H1 (cell line): Measurements from ENCODE around the gene FGF21. TPM values are rescaled to one million over a fixed set of nuclear protein-coding genes. Genes with fewer than 3 reads are reported as not detected.

ENCODE experiments used
- CTCF ChIA-PET: fragments of 300-600 bp; sonication (Branson Sonifier 250); formaldehyde crosslinking; loops from one replicate; lab custom pipeline; 2021; ENCODE audit not compliant: partially characterized antibody; lab: Charles Lee
- POLR2A ChIA-PET: fragments of 300-600 bp; sonication (Branson Sonifier 250); formaldehyde crosslinking; loops from one replicate; lab custom pipeline; 2021; ENCODE audit warnings: inconsistent platforms; ENCODE audit not compliant: partially characterized antibody; lab: Charles Lee
- DNase-seq, 2 experiments: peaks; one replicate each; pipeline versions ENCODE4 v3.0.0 to v3.0.0-alpha.2; 2010 to 2022; ENCODE audit warnings: low spot score in 2 of 2, low read depth in 1 of 2, mixed read lengths in 1 of 2
- FAIRE-seq: peaks from 2 replicates; lab custom pipeline; 2011; peaks lifted over from hg19 to GRCh38; lab: Jason Lieb, UNC
- H2AFZ ChIP-seq: 2 replicates; pipeline ENCODE4 v1.8.1; 2012; ENCODE audit warnings: low read length, inconsistent platforms
- H2AK5ac ChIP-seq: 2 replicates; pipeline ENCODE4 v1.6.1; 2013; ENCODE audit warnings: low read depth, low read length
- H2BK120ac ChIP-seq: replicated peaks from 2 replicates; pipeline ENCODE3; 2013; ENCODE audit warnings: low read depth, low read length, inconsistent platforms
- H2BK12ac ChIP-seq: 2 replicates; pipeline ENCODE4 v1.6.1; 2013; ENCODE audit warnings: low read depth, low read length
- H2BK15ac ChIP-seq: 2 replicates; pipeline ENCODE4 v1.6.1; 2013; ENCODE audit warnings: low read length
- H2BK20ac ChIP-seq: 2 replicates; pipeline ENCODE4 v1.6.1; 2013; ENCODE audit warnings: low read length
- H2BK5ac ChIP-seq: 2 replicates; pipeline ENCODE4 v1.6.1; 2013; ENCODE audit warnings: low read depth, low read length
- H3K14ac ChIP-seq: 2 replicates; pipeline ENCODE4 v1.6.1; 2013; ENCODE audit warnings: inconsistent platforms; ENCODE audit not compliant: insufficient read length
- H3K18ac ChIP-seq: 2 replicates; pipeline ENCODE4 v1.6.1; 2013; ENCODE audit warnings: low read length; ENCODE audit errors: extremely low read depth
- H3K23ac ChIP-seq: 2 replicates; pipeline ENCODE4 v1.6.1; 2013; ENCODE audit warnings: inconsistent platforms; ENCODE audit not compliant: insufficient read length
- H3K23me2 ChIP-seq: 2 replicates; pipeline ENCODE4 v1.6.1; 2013; ENCODE audit warnings: low read depth, low read length
- H3K27ac ChIP-seq: 2 replicates; pipeline ENCODE4 v1.6.1; 2011; ENCODE audit warnings: low read depth, low read length, inconsistent platforms
- H3K27me3 ChIP-seq, 4 experiments: replicated peaks in 1 of 4; 1 replicate in 1 of 4; 2 replicates in 3 of 4; pipeline versions ENCODE4 v1.6.1 to v1.8.1; 2011 to 2013; ENCODE audit warnings: low read length in 3 of 4, mild to moderate bottlenecking in 3 of 4, inconsistent platforms in 2 of 4, mixed read lengths in 2 of 4, moderate library complexity in 1 of 4; ENCODE audit not compliant: control insufficient read depth in 3 of 4, insufficient read depth in 3 of 4; ENCODE audit errors: extremely low read depth in 1 of 4
- H3K36me3 ChIP-seq, 4 experiments: 2 replicates each; pipeline versions ENCODE4 v1.6.1 to v1.8.1; 2011 to 2013; ENCODE audit warnings: mild to moderate bottlenecking in 4 of 4, low read length in 3 of 4, moderate library complexity in 2 of 4, control low read depth in 1 of 4, inconsistent platforms in 1 of 4; ENCODE audit not compliant: insufficient read depth in 4 of 4, control insufficient read depth in 2 of 4
- H3K4ac ChIP-seq: replicated peaks from 2 replicates; pipeline ENCODE3; 2013; ENCODE audit warnings: low read length, low read depth, mixed read lengths, inconsistent platforms; ENCODE audit not compliant: insufficient read length
- H3K4me1 ChIP-seq, 4 experiments: replicated peaks in 1 of 4; 1 replicate in 1 of 4; 2 replicates in 3 of 4; pipeline versions ENCODE4 v1.6.1 to v1.8.1; 2011 to 2013; ENCODE audit warnings: low read length in 3 of 4, inconsistent platforms in 2 of 4, mixed read lengths in 1 of 4; ENCODE audit not compliant: insufficient read depth in 4 of 4, control insufficient read depth in 3 of 4
- H3K4me2 ChIP-seq, 2 experiments: 2 replicates each; pipeline versions ENCODE4 v1.6.1 to v1.8.1; 2011 to 2013; ENCODE audit warnings: low read depth in 2 of 2, low read length in 2 of 2, control low read depth in 1 of 2, inconsistent platforms in 1 of 2, mild to moderate bottlenecking in 1 of 2; ENCODE audit not compliant: insufficient read depth in 1 of 2
- H3K4me3 ChIP-seq, 4 experiments: fragments of 200-600, 300-600 bp in 1 of 4; sonication (generic), shearing (Covaris generic), sonication (Bioruptor Twin) in 1 of 4; 2 replicates each; pipeline versions ENCODE4 v1.5.1 to v1.8.1; 2011 to 2016; ENCODE audit warnings: low read length in 4 of 4, low read depth in 3 of 4, control low read depth in 2 of 4, inconsistent platforms in 2 of 4, mild to moderate bottlenecking in 2 of 4, mixed read lengths in 1 of 4, moderate library complexity in 1 of 4; ENCODE audit not compliant: insufficient read depth in 2 of 4; ENCODE audit errors: extremely low read depth in 1 of 4
- H3K56ac ChIP-seq: replicated peaks from 2 replicates; pipeline ENCODE3; 2013; ENCODE audit warnings: low read depth, mild to moderate bottlenecking, mixed read lengths, low read length, inconsistent platforms; ENCODE audit not compliant: insufficient read length
- H3K79me1 ChIP-seq: 2 replicates; pipeline ENCODE4 v1.6.1; 2013; ENCODE audit warnings: low read depth, low read length, control low read depth
- H3K79me2 ChIP-seq, 2 experiments: 2 replicates each; pipeline versions ENCODE4 v1.6.1 to v1.8.1; 2012 to 2013; ENCODE audit warnings: low read length in 2 of 2, mild to moderate bottlenecking in 2 of 2, inconsistent platforms in 1 of 2; ENCODE audit not compliant: insufficient read depth in 2 of 2, control insufficient read depth in 1 of 2
- H3K9ac ChIP-seq, 4 experiments: replicated peaks in 1 of 4; 1 replicate in 1 of 4; 2 replicates in 3 of 4; pipeline versions ENCODE4 v1.6.1 to v1.8.1; 2011 to 2013; ENCODE audit warnings: low read depth in 3 of 4, low read length in 3 of 4, control low read depth in 2 of 4, mild to moderate bottlenecking in 2 of 4, moderate library complexity in 2 of 4, inconsistent platforms in 1 of 4; ENCODE audit errors: extremely low read depth in 1 of 4
- H3K9me3 ChIP-seq, 2 experiments: 2 replicates each; pipeline versions ENCODE4 v1.6.1 to v1.8.1; 2012 to 2013; ENCODE audit warnings: mild to moderate bottlenecking in 2 of 2, moderate library complexity in 2 of 2, control low read depth in 1 of 2, inconsistent platforms in 1 of 2, low read depth in 1 of 2, low read length in 1 of 2, mixed read lengths in 1 of 2; ENCODE audit not compliant: insufficient read depth in 2 of 2
- H4K20me1 ChIP-seq, 2 experiments: replicated peaks in 1 of 2; 2 replicates each; pipeline versions ENCODE3 to v1.8.1; 2011 to 2013; ENCODE audit warnings: inconsistent platforms in 2 of 2, low read length in 2 of 2, mild to moderate bottlenecking in 1 of 2; ENCODE audit not compliant: insufficient read depth in 2 of 2, control insufficient read depth in 1 of 2
- H4K5ac ChIP-seq: 2 replicates; pipeline ENCODE4 v1.6.1; 2013; ENCODE audit warnings: low read length, low read depth, mixed read lengths, inconsistent platforms; ENCODE audit not compliant: insufficient read length
- H4K8ac ChIP-seq: 2 replicates; pipeline ENCODE4 v1.8.0; 2013; ENCODE audit warnings: mild to moderate bottlenecking, moderate library complexity, low read length, inconsistent platforms; ENCODE audit not compliant: insufficient read depth; ENCODE audit errors: extremely low read depth
- H4K91ac ChIP-seq: replicated peaks from 2 replicates; pipeline ENCODE3; 2013; ENCODE audit warnings: low read length, mixed read lengths, inconsistent platforms; ENCODE audit not compliant: insufficient read length
- BACH1 ChIP-seq: IDR thresholded peaks from 2 replicates; pipeline ENCODE4 v1.6.1; 2012; ENCODE audit warnings: low read length, improper control_type of control experiment
- BCL11A ChIP-seq, 2 experiments: IDR thresholded peaks; one replicate each; pipeline ENCODE4 v1.6.1; 2011; ENCODE audit warnings: low read depth in 2 of 2, low read length in 2 of 2, mild to moderate bottlenecking in 2 of 2
- BRCA1 ChIP-seq: IDR thresholded peaks from 2 replicates; pipeline ENCODE4 v1.6.1; 2012; ENCODE audit warnings: low read depth, low read length, improper control_type of control experiment
- CEBPB ChIP-seq: IDR thresholded peaks from 2 replicates; pipeline ENCODE4 v1.6.1; 2012; ENCODE audit warnings: low read depth, low read length
- CHD1 ChIP-seq: IDR thresholded peaks from 2 replicates; pipeline ENCODE4 v1.6.1; 2012; ENCODE audit warnings: low read depth, low read length, improper control_type of control experiment
- EZH2 ChIP-seq: fragments of 200-600 bp; sonication (generic); IDR thresholded peaks from 2 replicates; pipeline ENCODE4 v1.7.1; 2012; ENCODE audit warnings: low read depth, mild to moderate bottlenecking, moderate library complexity, low read length, inconsistent platforms; ENCODE audit not compliant: severe bottlenecking
- PHF8 ChIP-seq: fragments of 200-600 bp; sonication (generic); conservative IDR thresholded peaks from 2 replicates; pipeline ENCODE4 v1.7.1; 2012; ENCODE audit warnings: low read depth, mild to moderate bottlenecking, inconsistent platforms, low read length, moderate library complexity
- POLR2AphosphoS5 ChIP-seq: IDR thresholded peaks from 2 replicates; pipeline ENCODE4 v1.6.1; 2011; ENCODE audit warnings: low read depth, low read length
- RAD21 ChIP-seq, 2 experiments: IDR thresholded peaks in 1 of 2; conservative IDR thresholded peaks in 1 of 2; 2 replicates each; pipeline ENCODE4 v1.6.1; 2011; ENCODE audit warnings: low read depth in 2 of 2, low read length in 2 of 2, improper control_type of control experiment in 1 of 2, inconsistent platforms in 1 of 2, mild to moderate bottlenecking in 1 of 2, moderate library complexity in 1 of 2
- RXRA ChIP-seq: IDR thresholded peaks from 2 replicates; pipeline ENCODE4 v1.6.1; 2011; ENCODE audit warnings: low read depth, mild to moderate bottlenecking, low read length, moderate library complexity; ENCODE audit not compliant: insufficient read depth
- SAP30 ChIP-seq: fragments of 300-600 bp; sonication (generic); IDR thresholded peaks from 2 replicates; pipeline ENCODE4 v1.7.1; 2012; ENCODE audit warnings: low read length, moderate library complexity, mild to moderate bottlenecking, inconsistent platforms; ENCODE audit not compliant: insufficient read depth, insufficient replicate concordance
- SP1 ChIP-seq: IDR thresholded peaks from 2 replicates; pipeline ENCODE4 v1.6.1; 2011; ENCODE audit warnings: low read depth, low read length
- WGBS, 2 experiments: shearing (Covaris generic) in 1 of 2; methylation state at CpG; one replicate each; pipeline versions ENCODE4 v1.1.6 to v1.1.7; 2013 to 2015; ENCODE audit warnings: low lambda C conversion rate in 2 of 2, mixed read lengths in 2 of 2, inconsistent platforms in 1 of 2, low coverage in 1 of 2, missing lambda C conversion rate in 1 of 2; ENCODE audit not compliant: insufficient replicate concordance in 2 of 2, insufficient coverage in 1 of 2, insufficient read length in 1 of 2; ENCODE audit errors: extremely low coverage in 1 of 2, missing lambda C conversion rate in 1 of 2; 5-methylcytosine and 5-hydroxymethylcytosine counted together
- polyA plus RNA-seq, 7 experiments: library from polyadenylated mRNA; depleted of rRNA in 3 of 7; stranded (reverse) in 5 of 7; unstranded in 2 of 7; fragments of >200 nt in 5 of 7; fragments of 200-250 nt in 2 of 7; gene quantifications; 1 replicate in 5 of 7; 2 replicates in 1 of 7; 4 replicates in 1 of 7; pipeline versions ENCODE4 v1.2.1 to v1.2.3, GENCODE V29; 2011 to 2013; ENCODE audit warnings: missing spikeins in 2 of 7, mixed read lengths in 2 of 7
- total RNA-seq: library from RNA; stranded (reverse); fragmentation: NEBNext Ultra II Directional; extraction: Animal tissue kit (Norgen Biotek cat#: 25700); gene quantifications from 2 replicates; pipeline ENCODE4 v1.2.1, GENCODE V29; 2021

The FGF21 gene
- total and polyA plus RNA-seq, 2 of the 8 experiments (the other 6 are each of a cell fraction or from before 2014, with no cell fraction given): 0.48 to 0.80 TPM

GRCh38 chr19:48742096-48742495, 13.2 kb upstream of the FGF21 start:
- no peak overlapping the region for H4K91ac ChIP-seq
- WGBS, 2 experiments: 94% methylated on average over 11 of the region's 11 CpGs; no CpG with 5 or more reads in 1 of the 2 experiments
- no peaks in the 10 kb centered on the region for H3K79me2 ChIP-seq
- H3K18ac ChIP-seq: no peak overlapping the region
- H3K79me1 ChIP-seq: no peaks in the 10 kb centered on the region
- H3K4me3 ChIP-seq: no peak overlapping the region; a peak in 2 of 8 replicates
- no peak overlapping the region for H3K23ac ChIP-seq
- no peak overlapping the region for H3K9ac ChIP-seq
- H3K4ac ChIP-seq: no peak overlapping the region
- H3K27me3 ChIP-seq: peaks cover 3 to 19% (median 12%) of the 10 kb centered on the region in 4 experiments; a peak in 6 of 7 replicates
- H3K4me1 ChIP-seq: peaks cover 10 to 28% (median 23%) of the 10 kb centered on the region in 4 experiments
- no peak overlapping the region for H2BK120ac ChIP-seq
- no peak overlapping the region for H4K5ac ChIP-seq
- H3K27ac ChIP-seq: no peak overlapping the region
- H2BK12ac ChIP-seq: peak overlapping the region; percentile 2; the same call in 1 of the 2 replicates
- no peaks in the 10 kb centered on the region for H3K36me3 ChIP-seq
- 0 out of 2 replicates have a peak overlapping the region, but pooled peaks have one; percentile 77 for H2BK15ac ChIP-seq
- FAIRE-seq: no peak
- peaks cover 12% of the 10 kb centered on the region; the same call in 1 of the 2 replicates for H3K23me2 ChIP-seq
- POLR2A ChIA-PET: interaction anchor here (1.5 to 2.5 kb wide), 7 partner anchors 9 to 97 kb away, joined by 3 to 21 read pairs (median 8); partner anchors contain the start of genes CA11, FUT1 and FUT2
- peak overlapping the region; percentile 54; the same call in 1 of the 2 replicates for H2BK5ac ChIP-seq
- no peak for DNase-seq
- H3K56ac ChIP-seq: no peak overlapping the region
- no peak for TF ChIP-seq CHD1
- TF ChIP-seq SP1: no peak
- TF ChIP-seq BACH1: no peak
- TF ChIP-seq RXRA: no peak
- TF ChIP-seq SAP30: no peak
- no peak for TF ChIP-seq EZH2
- no peak for TF ChIP-seq BRCA1
- no peak for TF ChIP-seq RAD21 (IDR thresholded peaks at IDR 0.05 in 1 of 2, conservative IDR thresholded peaks at IDR 0.05 in 1 of 2; ENCODE audit: low read depth in 2 of 2, low read length in 2 of 2)
- no peak for TF ChIP-seq CEBPB
- no peak for TF ChIP-seq PHF8
- TF ChIP-seq POLR2AphosphoS5: no peak
- TF ChIP-seq BCL11A (IDR thresholded peaks at IDR 0.05; ENCODE audit: low read depth in 2 of 2, low read length in 2 of 2): no peak
- H2AK5ac ChIP-seq: no peak overlapping the region
- no peak overlapping the region for H2AFZ ChIP-seq
- H3K9me3 ChIP-seq: no peaks in the 10 kb centered on the region
- no peak overlapping the region for H3K14ac ChIP-seq
- H4K8ac ChIP-seq: no peak overlapping the region
- H2BK20ac ChIP-seq: no peak overlapping the region
- CTCF ChIA-PET: interaction anchor here (0.7 to 0.9 kb wide), 4 partner anchors 9 to 96 kb away, joined by 3 read pairs; partner anchors contain the start of gene CA11
- H3K4me2 ChIP-seq: peak overlapping the region; percentile 66 to 75; a peak in 3 of 4 replicates
- H4K20me1 ChIP-seq: no peaks in the 10 kb centered on the region
